K562 (cell line): Measurements from ENCODE around the gene POLN. TPM values are rescaled to one million over a fixed set of nuclear protein-coding genes. Genes with fewer than 3 reads are reported as not detected.

Experiments used
- ATAC-seq: fragments of 200-7000 bp; cut with Tn5 transposase; 3 replicates; pipeline ENCODE4 v1.9.1; 2020; ENCODE audit warnings: moderate library complexity
- BruUV-seq: library from RNA; stranded (reverse); fragments of 400-500 nt; replicated peaks from 2 replicates; lab custom pipeline; 2021; lab: Mats Ljungman, UMichigan
- CTCF ChIA-PET: fragments of 300-600 bp; formaldehyde crosslinking; extraction: SDS; loops from one replicate; lab custom pipeline; 2021; ENCODE audit warnings: low intra/inter-chr PET ratio; lab: Yijun Ruan, JAX
- POLR2A ChIA-PET: fragments of 300-600, 350-650 bp; sonication (Branson Sonifier 250); formaldehyde crosslinking; extraction: SDS; loops from one replicate; lab custom pipeline; 2021; ENCODE audit warnings: antibody characterized with exemption, inconsistent platforms; lab: Yijun Ruan, JAX
- DNase-seq, 4 experiments: peaks; one replicate each; pipeline versions ENCODE4 v3.0.0 to v3.0.0-alpha.2; 2011 to 2018; ENCODE audit warnings: low spot score in 3 of 4, mixed read lengths in 3 of 4; ENCODE audit errors: extremely low read depth in 1 of 4
- FAIRE-seq: peaks from 2 replicates; lab custom pipeline; 2011; peaks lifted over from hg19 to GRCh38; lab: Jason Lieb, UNC
- H2AFZ ChIP-seq: 2 replicates; pipeline ENCODE4 v1.6.0; 2011; ENCODE audit warnings: low read depth, low read length, control low read depth, inconsistent platforms
- H3K27ac ChIP-seq: fragments of 200-600 bp; 3 replicates; pipeline ENCODE4 v1.8.0; 2011; ENCODE audit warnings: low read depth, mild to moderate bottlenecking, control low read depth, inconsistent platforms, low read length, moderate library complexity, mixed read lengths; ENCODE audit errors: extremely low read depth
- H3K27me3 ChIP-seq, 2 experiments: fragments of 300-600 bp in 1 of 2; 2 replicates in 1 of 2; 3 replicates in 1 of 2; pipeline versions ENCODE4 v1.6.0 to v1.8.0; 2011; ENCODE audit warnings: inconsistent platforms in 2 of 2, low read length in 2 of 2, mild to moderate bottlenecking in 1 of 2, mixed read lengths in 1 of 2, moderate library complexity in 1 of 2; ENCODE audit not compliant: control insufficient read depth in 2 of 2, insufficient read depth in 2 of 2
- H3K36me3 ChIP-seq: fragments of 300-600 bp; 3 replicates; pipeline ENCODE4 v1.8.0; 2011; ENCODE audit warnings: mild to moderate bottlenecking, low read length, inconsistent platforms; ENCODE audit not compliant: control insufficient read depth, insufficient read depth
- H3K4me1 ChIP-seq, 2 experiments: fragments of 200-600 bp in 1 of 2; replicated peaks in 1 of 2; 2 replicates in 1 of 2; 3 replicates in 1 of 2; pipeline versions ENCODE4 v1.5.1 to v1.8.0; 2011; ENCODE audit warnings: inconsistent platforms in 2 of 2, low read length in 2 of 2, mild to moderate bottlenecking in 1 of 2, mixed read lengths in 1 of 2, moderate library complexity in 1 of 2; ENCODE audit not compliant: control insufficient read depth in 2 of 2, insufficient read depth in 2 of 2
- H3K4me2 ChIP-seq: 2 replicates; pipeline ENCODE4 v1.6.1; 2011; ENCODE audit warnings: low read length, control low read depth, inconsistent platforms, mixed read lengths; ENCODE audit not compliant: insufficient read depth
- H3K4me3 ChIP-seq: fragments of 200-600 bp; sonication (generic), shearing (Covaris generic); 2 replicates; pipeline ENCODE4 v1.5.1; 2016; ENCODE audit warnings: control low read depth, inconsistent platforms
- H3K79me2 ChIP-seq: fragments of 200-600 bp; 3 replicates; pipeline ENCODE4 v1.8.0; 2011; ENCODE audit warnings: low read length, inconsistent platforms; ENCODE audit not compliant: control insufficient read depth, insufficient read depth
- H3K9ac ChIP-seq, 2 experiments: 2 replicates each; pipeline versions ENCODE4 v1.6.0 to v1.6.1; 2011; ENCODE audit warnings: low read depth in 2 of 2, low read length in 2 of 2, control low read depth in 1 of 2, inconsistent platforms in 1 of 2, mild to moderate bottlenecking in 1 of 2, mixed read lengths in 1 of 2; ENCODE audit not compliant: insufficient read depth in 1 of 2
- H3K9me1 ChIP-seq: one replicate; pipeline ENCODE4 v1.6.0; 2011; ENCODE audit warnings: inconsistent platforms, mild to moderate bottlenecking, low read length, moderate library complexity; ENCODE audit not compliant: control insufficient read depth, insufficient read depth
- H3K9me3 ChIP-seq: replicated peaks from 2 replicates; pipeline ENCODE4 v1.5.1; 2011; ENCODE audit warnings: low read depth, low read length, inconsistent platforms; ENCODE audit not compliant: control insufficient read depth, insufficient read depth
- H4K20me1 ChIP-seq: replicated peaks from 2 replicates; pipeline ENCODE4 v1.6.1; 2011; ENCODE audit warnings: low read length, inconsistent platforms, mixed read lengths; ENCODE audit not compliant: control insufficient read depth, insufficient read depth
- ADNP ChIP-seq: fragments of 200-800 bp; sonication (Bioruptor generic); IDR thresholded peaks from 2 replicates; pipeline ENCODE4 v1.6.1; 2016; ENCODE audit warnings: missing genetic modification characterization, missing compliant biosample characterization
- ATF7 ChIP-seq: fragments of 450-650 bp; IDR thresholded peaks from 2 replicates; pipeline ENCODE4 v1.7.1; 2014; ENCODE audit warnings: mild to moderate bottlenecking, moderate library complexity
- BCL6 ChIP-seq: fragments of 250-450 bp; sonication (Bioruptor Pico); IDR thresholded peaks from 2 replicates; pipeline ENCODE4 v1.4.0; 2020
- CEBPG ChIP-seq, 3 experiments: fragments of 200-800 bp in 1 of 3; sonication (Bioruptor generic) in 1 of 3; sonication (generic) in 1 of 3; formaldehyde crosslinking in 1 of 3; IDR thresholded peaks in 2 of 3; conservative IDR thresholded peaks in 1 of 3; 2 replicates each; pipeline versions ENCODE4 v1.6.1 to v1.8.0; 2016 to 2022; ENCODE audit warnings: missing compliant biosample characterization in 2 of 3, missing genetic modification characterization in 2 of 3, mild to moderate bottlenecking in 1 of 3, missing genetic modification reagents in 1 of 3
- EWSR1 ChIP-seq: fragments of 450-650 bp; IDR thresholded peaks from 2 replicates; pipeline ENCODE4 v1.6.1; 2018; ENCODE audit warnings: borderline replicate concordance, mild to moderate bottlenecking, low read depth, moderate library complexity; ENCODE audit not compliant: partially characterized antibody
- FOXK1 ChIP-seq: sonication (generic); formaldehyde crosslinking; IDR thresholded peaks from 2 replicates; pipeline ENCODE4 v1.8.0; 2022; ENCODE audit warnings: missing genetic modification reagents, mild to moderate bottlenecking, borderline replicate concordance
- HNRNPH1 ChIP-seq: fragments of 200-400 bp; formaldehyde crosslinking; optimal IDR thresholded peaks from 2 replicates; pipeline ENCODE3; 2017; ENCODE audit warnings: low read depth, mild to moderate bottlenecking, low read length, moderate library complexity
- NR1H2 ChIP-seq: sonication (generic); formaldehyde crosslinking; IDR thresholded peaks from 2 replicates; pipeline ENCODE4 v1.4.0; 2020; ENCODE audit warnings: mild to moderate bottlenecking, missing genetic modification reagents
- POLR2G ChIP-seq: fragments of 200-400 bp; formaldehyde crosslinking; IDR thresholded peaks from 2 replicates; pipeline ENCODE4 v1.6.1; 2017; ENCODE audit warnings: low read depth, mild to moderate bottlenecking, antibody characterized with exemption, low read length, moderate library complexity
- RBBP5 ChIP-seq: fragments of 200-600 bp; sonication (generic); IDR thresholded peaks from 2 replicates; pipeline ENCODE4 v1.6.1; 2012; ENCODE audit warnings: borderline replicate concordance, mild to moderate bottlenecking, low read length, control low read depth, inconsistent platforms; ENCODE audit not compliant: insufficient read depth, poor library complexity, severe bottlenecking
- SRF ChIP-seq, 2 experiments: fragments of 250-450, 450-650 bp in 1 of 2; sonication (Bioruptor Pico) in 1 of 2; sonication (generic) in 1 of 2; formaldehyde crosslinking; IDR thresholded peaks; 2 replicates each; pipeline versions ENCODE4 v1.5.0 to v1.5.1; 2020 to 2022; ENCODE audit warnings: mild to moderate bottlenecking in 1 of 2, missing genetic modification reagents in 1 of 2
- SRSF9 ChIP-seq: fragments of 200-400 bp; formaldehyde crosslinking; IDR thresholded peaks from 2 replicates; pipeline ENCODE4 v1.6.1; 2017; ENCODE audit warnings: low read depth, low read length, borderline replicate concordance
- ZBED1 ChIP-seq: IDR thresholded peaks from 2 replicates; pipeline ENCODE4 v1.6.1; 2014
- ZNF444 ChIP-seq: fragments of 250-450 bp; sonication (Bioruptor Pico); IDR thresholded peaks from 2 replicates; pipeline ENCODE4 v1.4.0; 2020; ENCODE audit warnings: mild to moderate bottlenecking, moderate library complexity
- WGBS: fragments of 100-300 bp; shearing (Covaris generic); methylation state at CpG from one replicate; pipeline ENCODE4 v1.1.6; 2016; ENCODE audit warnings: low coverage, mixed read lengths; ENCODE audit not compliant: insufficient coverage; ENCODE audit errors: missing lambda C conversion rate; 5-methylcytosine and 5-hydroxymethylcytosine counted together
- in situ Hi-C: fragments of 300-500 bp; cut with MboI; formaldehyde crosslinking; loops from 4 replicates; pipeline ENCODE4 v1.15.0; 2018; ENCODE audit warnings: inconsistent platforms, mixed read lengths
- intact Hi-C: fragments of 100-400 bp; cut with micrococcal nuclease; formaldehyde crosslinking; loops from 2 replicates; pipeline ENCODE4 v1.14.2; 2022
- polyA plus RNA-seq, 8 experiments: library from polyadenylated mRNA; depleted of rRNA in 4 of 8; stranded (reverse) in 5 of 8; unstranded in 3 of 8; fragments of >200 nt; fragmentation: Nextera tagmentation in 2 of 8; fragmentation: Illumina TruSeq in 1 of 8; extraction: Ambion mirVana in 2 of 8; extraction: Trizol in 1 of 8; gene quantifications; 2 replicates each; pipeline versions ENCODE4 v1.2.1 to v1.2.3, GENCODE V29; 2011 to 2014; ENCODE audit warnings: inconsistent platforms in 1 of 8, missing spikeins in 1 of 8
- total RNA-seq, 7 experiments: library from RNA; depleted of rRNA in 6 of 7; stranded (reverse); fragments of >200 nt in 6 of 7; fragmentation: Illumina TruSeq in 2 of 7; extraction: Trizol in 2 of 7; gene quantifications; 2 replicates each; pipeline versions ENCODE4 v1.2.1 to v1.2.3, GENCODE V29; 2011 to 2021; ENCODE audit warnings: low replicate concordance in 1 of 7
- TF ChIP-seq, protein P1 (sequence below), 3 experiments: IDR thresholded peaks in 2 of 3; conservative IDR thresholded peaks in 1 of 3; 2 replicates each; pipeline ENCODE4 v1.5.1; 2011 to 2012; ENCODE audit warnings: low read length in 3 of 3, mild to moderate bottlenecking in 3 of 3, control low read depth in 2 of 3, improper control_type of control experiment in 1 of 3, inconsistent platforms in 1 of 3, low read depth in 1 of 3, mixed read lengths in 1 of 3, moderate library complexity in 1 of 3; ENCODE audit not compliant: insufficient read depth in 2 of 3

The POLN gene
- total and polyA plus RNA-seq, 9 of the 15 experiments (the other 6 are each of a cell fraction or from before 2014, with no cell fraction given): 0.08 to 0.91 (median 0.32) TPM

DNA sequence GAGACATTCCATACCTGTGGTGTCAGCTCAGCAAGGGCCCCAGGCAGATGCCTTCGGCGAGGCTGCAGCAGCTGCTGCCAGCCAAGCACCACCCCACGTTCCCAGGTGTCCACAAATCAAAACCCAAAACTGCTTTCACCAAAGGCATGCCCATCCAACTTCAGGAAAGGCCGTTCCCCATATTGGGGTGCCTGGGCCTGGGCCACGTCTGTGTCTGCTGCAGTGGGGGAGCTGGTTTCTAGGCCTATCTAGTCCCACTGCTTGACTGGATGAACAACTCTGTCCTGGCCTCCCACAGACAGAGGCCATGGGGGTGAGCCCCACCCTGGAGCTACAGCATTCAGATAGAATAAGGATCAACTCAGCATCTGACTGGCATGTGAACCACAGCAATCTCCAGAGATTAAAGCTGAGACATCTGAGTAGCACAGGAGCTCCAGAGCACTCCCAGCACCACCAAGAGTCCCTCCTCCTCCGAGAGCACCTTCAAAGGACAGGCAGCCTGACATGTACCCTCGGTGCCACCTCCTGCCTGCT lies 145.8 kb downstream of the POLN start (continued):
- TF ChIP-seq NR1H2 (CRISPR knock-in tag) (no peak), SRF (CRISPR knock-in tag; IDR thresholded peaks at IDR 0.05) (no peak), SRSF9 (no peak)

- in situ Hi-C loops: no loop called here
- TF ChIP-seq, protein P1, sequence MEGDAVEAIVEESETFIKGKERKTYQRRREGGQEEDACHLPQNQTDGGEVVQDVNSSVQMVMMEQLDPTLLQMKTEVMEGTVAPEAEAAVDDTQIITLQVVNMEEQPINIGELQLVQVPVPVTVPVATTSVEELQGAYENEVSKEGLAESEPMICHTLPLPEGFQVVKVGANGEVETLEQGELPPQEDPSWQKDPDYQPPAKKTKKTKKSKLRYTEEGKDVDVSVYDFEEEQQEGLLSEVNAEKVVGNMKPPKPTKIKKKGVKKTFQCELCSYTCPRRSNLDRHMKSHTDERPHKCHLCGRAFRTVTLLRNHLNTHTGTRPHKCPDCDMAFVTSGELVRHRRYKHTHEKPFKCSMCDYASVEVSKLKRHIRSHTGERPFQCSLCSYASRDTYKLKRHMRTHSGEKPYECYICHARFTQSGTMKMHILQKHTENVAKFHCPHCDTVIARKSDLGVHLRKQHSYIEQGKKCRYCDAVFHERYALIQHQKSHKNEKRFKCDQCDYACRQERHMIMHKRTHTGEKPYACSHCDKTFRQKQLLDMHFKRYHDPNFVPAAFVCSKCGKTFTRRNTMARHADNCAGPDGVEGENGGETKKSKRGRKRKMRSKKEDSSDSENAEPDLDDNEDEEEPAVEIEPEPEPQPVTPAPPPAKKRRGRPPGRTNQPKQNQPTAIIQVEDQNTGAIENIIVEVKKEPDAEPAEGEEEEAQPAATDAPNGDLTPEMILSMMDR (IDR thresholded peaks at IDR 0.05 in 2 of 3, conservative IDR thresholded peaks at IDR 0.05 in 1 of 3; ENCODE audit: insufficient read depth in 2 of 3, low read depth in 1 of 3, low read length in 3 of 3): no peak
- TF ChIP-seq HNRNPH1: no peak
- no peak for TF ChIP-seq ZNF444
- no peak for TF ChIP-seq CEBPG (CRISPR knock-in tag; IDR thresholded peaks at IDR 0.05)
- no peak for TF ChIP-seq CEBPG (tag; conservative IDR thresholded peaks at IDR 0.05 in 1 of 2, IDR thresholded peaks at IDR 0.05 in 1 of 2)
- TF ChIP-seq ZBED1: no peak
- no peak for TF ChIP-seq ATF7
- no peak for TF ChIP-seq ADNP (tag)
- no peak for TF ChIP-seq POLR2G
- no peak for TF ChIP-seq RBBP5
- no peak for TF ChIP-seq EWSR1
- no peak for TF ChIP-seq FOXK1 (CRISPR knock-in tag)
- no peak for TF ChIP-seq BCL6 (CRISPR knock-in tag)
Observed at GRCh38 chr4:2095236-2096072, 146.5 kb downstream of the POLN start.

More at GRCh38 chr4:2095236-2096072, 146.5 kb downstream of the POLN start:
- no peak overlapping the region for H3K27ac ChIP-seq
- ATAC-seq (no peak), FAIRE-seq (no peak), DNase-seq (no peak)
- ChIA-PET POLR2A (interaction anchor here (0.8 to 1.3 kb wide), 2 partner anchors 11 to 114 kb away, joined by 3 read pairs; no protein-coding TSS in a partner anchor), CTCF (no interaction called here)
- no peak overlapping the region for H2AFZ ChIP-seq
- H3K9me1 ChIP-seq: no peaks in the 10 kb centered on the region
- H3K9ac ChIP-seq: no peak overlapping the region; a peak in 1 of 4 replicates
- no peaks in the 10 kb centered on the region for H3K79me2 ChIP-seq
- intact Hi-C loops: no loop called here
- no peak overlapping the region for H3K4me2 ChIP-seq
- no peaks in the 10 kb centered on the region for H3K9me3 ChIP-seq
- H4K20me1 ChIP-seq: no peaks in the 10 kb centered on the region
- WGBS: under 1% methylated on average over 16 of the region's 16 CpGs
- no TSS peak for BruUV-seq
- no peak overlapping the region for H3K4me3 ChIP-seq
- peaks cover 10 to 49% of the 10 kb centered on the region in 2 experiments for H3K27me3 ChIP-seq
- peaks cover 0 to 3% of the 10 kb centered on the region in 2 experiments; a peak in 1 of 5 replicates for H3K4me1 ChIP-seq
- no peaks in the 10 kb centered on the region for H3K36me3 ChIP-seq
